8988T (cell line): Measurements from ENCODE around the gene SMARCA4.
"Not testable (repeated sequence)": the region's sequence is repeated elsewhere in the genome, so short reads cannot be mapped to it uniquely, and the experiment has no call there.

Source experiments
- DNase-seq: peaks from one replicate; pipeline ENCODE4 v3.0.0; 2011

SMARCA4 gene

DNA sequence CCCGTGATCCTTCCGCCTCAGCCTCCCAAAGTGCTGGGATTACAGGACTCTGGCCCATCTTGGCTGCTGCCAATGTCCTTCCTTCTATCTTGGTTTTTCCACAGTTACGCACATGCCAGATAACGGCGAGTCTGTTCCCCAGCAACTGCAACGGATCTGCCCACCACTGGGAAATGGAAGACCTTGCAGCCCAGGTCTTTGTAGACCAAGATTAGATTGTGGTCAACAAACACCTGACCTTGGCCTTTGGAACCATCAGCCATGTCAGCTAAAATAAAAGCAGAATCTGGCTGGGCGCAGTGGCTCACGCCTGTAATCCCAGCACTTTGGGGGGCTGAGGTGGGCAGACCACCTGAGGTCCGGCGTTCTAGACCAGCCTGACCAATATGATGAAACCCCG, 118.1 kb downstream of the SMARCA4 start:
- DNase-seq = no peak

GRCh38 chr19:11079999-11080398, 119.2 kb downstream of the SMARCA4 start:
- no peak for DNase-seq

- DNase-seq = no peak
Observed at GRCh38 chr19:11087870-11088505, 127.2 kb downstream of the SMARCA4 start.

DNA sequence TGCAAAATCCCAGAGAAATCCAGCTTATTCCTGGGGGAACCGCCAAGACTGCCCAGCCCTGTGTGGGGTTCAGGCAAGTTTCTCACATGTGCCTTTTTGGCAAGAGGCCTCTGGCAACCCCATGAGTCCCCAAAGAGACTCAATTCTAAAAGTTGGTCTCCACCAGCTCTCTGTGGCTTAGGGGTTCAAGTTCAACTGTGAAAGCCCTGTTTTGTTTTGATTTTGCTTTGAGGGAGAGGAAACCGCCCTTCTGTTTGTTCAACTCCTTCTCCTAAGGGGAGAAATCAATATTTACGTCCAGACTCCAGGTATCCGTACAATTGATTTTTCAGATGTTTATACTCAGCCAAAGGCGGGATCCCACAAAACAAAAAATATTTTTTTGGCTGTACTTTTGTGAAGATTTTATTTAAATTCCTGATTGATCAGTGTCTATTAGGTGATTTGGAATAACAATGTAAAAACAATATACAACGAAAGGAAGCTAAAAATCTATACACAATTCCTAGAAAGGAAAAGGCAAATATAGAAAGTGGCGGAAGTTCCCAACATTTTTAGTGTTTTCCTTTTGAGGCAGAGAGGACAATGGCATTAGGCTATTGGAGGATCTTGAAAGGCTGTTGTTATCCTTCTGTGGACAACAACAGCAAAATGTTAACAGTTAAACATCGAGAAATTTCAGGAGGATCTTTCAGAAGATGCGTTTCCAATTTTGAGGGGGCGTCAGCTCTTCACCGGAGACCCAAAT, 127.8 kb downstream of the SMARCA4 start:
- no peak for DNase-seq

DNA sequence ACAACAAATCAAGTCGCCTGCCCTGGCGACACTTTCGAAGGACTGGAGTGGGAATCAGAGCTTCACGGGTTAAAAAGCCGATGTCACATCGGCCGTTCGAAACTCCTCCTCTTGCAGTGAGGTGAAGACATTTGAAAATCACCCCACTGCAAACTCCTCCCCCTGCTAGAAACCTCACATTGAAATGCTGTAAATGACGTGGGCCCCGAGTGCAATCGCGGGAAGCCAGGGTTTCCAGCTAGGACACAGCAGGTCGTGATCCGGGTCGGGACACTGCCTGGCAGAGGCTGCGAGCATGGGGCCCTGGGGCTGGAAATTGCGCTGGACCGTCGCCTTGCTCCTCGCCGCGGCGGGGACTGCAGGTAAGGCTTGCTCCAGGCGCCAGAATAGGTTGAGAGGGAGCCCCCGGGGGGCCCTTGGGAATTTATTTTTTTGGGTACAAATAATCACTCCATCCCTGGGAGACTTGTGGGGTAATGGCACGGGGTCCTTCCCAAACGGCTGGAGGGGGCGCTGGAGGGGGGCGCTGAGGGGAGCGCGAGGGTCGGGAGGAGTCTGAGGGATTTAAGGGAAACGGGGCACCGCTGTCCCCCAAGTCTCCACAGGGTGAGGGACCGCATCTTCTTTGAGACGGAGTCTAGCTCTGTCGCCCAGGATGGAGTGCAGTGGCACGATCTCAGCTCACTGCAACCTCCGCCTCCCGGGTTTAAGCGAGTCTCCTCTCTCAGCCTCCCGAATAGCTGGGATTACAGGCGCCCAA, 128.6 kb downstream of the SMARCA4 start, which contains the start of gene LDLR:
TSS of gene LDLR (plus strand) at position 210 of the 760 bp plus-strand sequence. CDS start at position 296, 86 bp downstream.
- DNase-seq = peak; percentile 35

GRCh38 chr19:11090014-11090263, 129.1 kb downstream of the SMARCA4 start:
- not testable (repeated sequence) for DNase-seq

- peak; percentile 61 for DNase-seq
Observed at GRCh38 chr19:11090264-11090996, 129.6 kb downstream of the SMARCA4 start.

- DNase-seq = no peak
Observed at GRCh38 chr19:11090997-11091702, 130.3 kb downstream of the SMARCA4 start.

- no peak for DNase-seq
Observed at GRCh38 chr19:11091703-11092153, 130.9 kb downstream of the SMARCA4 start.

- no peak for DNase-seq
Observed at GRCh38 chr19:11092181-11092538, 131.3 kb downstream of the SMARCA4 start.

DNA sequence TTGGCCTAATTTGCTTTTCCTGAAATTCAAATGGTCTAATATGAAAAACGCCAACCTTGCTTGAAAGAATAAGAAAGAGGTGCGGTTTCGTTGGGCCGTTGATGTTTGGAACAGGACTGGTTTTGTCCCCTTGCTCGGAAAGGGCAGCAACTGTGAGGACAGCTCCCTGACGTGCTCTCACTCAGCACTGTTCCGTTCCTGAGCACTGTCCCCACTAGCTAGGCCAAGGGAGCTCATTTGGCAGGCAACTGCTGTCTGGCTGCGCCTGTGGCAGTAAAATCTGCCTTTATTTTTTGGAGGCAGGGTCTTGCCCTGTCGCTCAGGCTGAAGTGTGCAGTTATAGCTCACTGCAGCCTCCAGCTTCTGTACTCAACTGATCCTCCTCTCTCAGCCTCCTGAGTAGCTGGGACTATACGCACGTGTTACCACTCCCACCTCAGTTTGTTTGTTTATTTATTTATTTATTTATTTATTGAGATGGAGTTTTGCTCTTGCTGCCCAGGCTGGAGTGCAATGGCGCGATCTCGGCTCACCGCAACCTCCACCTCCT, 132.9 kb downstream of the SMARCA4 start:
- DNase-seq = no peak

- no peak for DNase-seq
Observed at GRCh38 chr19:11094520-11094894, 133.7 kb downstream of the SMARCA4 start.

- no peak for DNase-seq
Observed at GRCh38 chr19:11096210-11096841, 135.5 kb downstream of the SMARCA4 start.

DNA sequence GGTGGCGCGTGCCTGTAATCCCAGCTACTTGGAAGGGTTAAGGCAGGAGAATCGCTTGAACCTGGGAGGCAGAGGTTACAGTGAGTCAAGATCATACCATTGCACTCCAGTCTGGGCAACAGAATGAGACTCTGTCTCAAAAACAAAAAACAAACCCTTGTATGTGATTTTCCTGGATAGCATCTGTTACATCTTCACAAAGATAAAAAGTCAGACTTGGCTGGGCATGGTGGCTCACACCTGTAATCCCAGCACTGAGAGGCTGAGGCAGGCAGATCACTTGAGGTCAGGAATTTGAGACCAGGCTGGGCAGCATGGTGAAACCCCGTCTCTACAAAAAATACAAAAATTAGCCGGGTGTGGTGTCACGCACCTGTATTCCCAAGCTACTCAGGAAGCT, 136.5 kb downstream of the SMARCA4 start:
- DNase-seq = not testable (repeated sequence)

DNA sequence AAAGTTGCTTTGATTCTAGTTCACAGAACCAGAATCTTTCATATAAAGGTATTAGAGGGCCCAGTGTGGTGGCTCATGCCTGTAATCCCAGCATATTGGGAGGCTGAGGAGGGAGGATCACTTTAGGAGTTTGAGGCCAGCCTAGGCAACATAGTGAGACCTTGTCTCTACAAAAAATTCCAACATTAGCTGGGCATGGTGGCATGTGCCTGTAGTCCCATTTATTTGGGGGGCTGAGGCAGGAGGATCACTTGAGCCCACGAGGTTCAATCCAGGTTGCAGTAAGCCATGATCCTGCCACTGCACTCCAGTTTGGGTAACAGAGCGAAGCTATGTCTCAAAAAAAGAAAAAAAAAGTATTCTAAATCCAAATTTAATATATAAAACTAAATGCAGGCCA, 137.5 kb downstream of the SMARCA4 start:
- DNase-seq = no peak

- DNase-seq = no peak
Observed at GRCh38 chr19:11098861-11099260, 138.0 kb downstream of the SMARCA4 start.

- DNase-seq = no peak
Observed at GRCh38 chr19:11100049-11100448, 139.2 kb downstream of the SMARCA4 start.

- no peak for DNase-seq
Observed at GRCh38 chr19:11101057-11101456, 140.2 kb downstream of the SMARCA4 start.

GRCh38 chr19:11102944-11103343, 142.1 kb downstream of the SMARCA4 start:
- DNase-seq = no peak

DNA sequence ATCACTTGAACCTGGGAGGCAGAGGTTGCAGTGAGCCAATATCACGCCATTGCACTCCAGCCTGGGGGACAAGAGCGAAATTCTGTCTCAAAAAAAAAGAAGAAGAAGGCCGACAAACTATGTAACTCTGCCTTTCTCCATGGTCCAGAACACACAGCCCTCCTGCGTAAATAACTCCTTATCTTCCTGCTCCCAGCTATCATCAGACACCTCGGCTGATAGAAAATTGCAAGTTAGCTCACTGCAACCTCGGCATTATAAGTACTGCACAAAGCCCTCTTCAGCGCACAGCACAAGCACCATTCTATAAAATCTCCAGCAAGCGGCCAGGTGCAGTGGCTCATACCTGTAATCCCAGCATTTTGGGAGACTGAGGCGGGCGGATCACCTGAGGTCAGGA, 142.8 kb downstream of the SMARCA4 start:
- DNase-seq = not testable (repeated sequence)

DNA sequence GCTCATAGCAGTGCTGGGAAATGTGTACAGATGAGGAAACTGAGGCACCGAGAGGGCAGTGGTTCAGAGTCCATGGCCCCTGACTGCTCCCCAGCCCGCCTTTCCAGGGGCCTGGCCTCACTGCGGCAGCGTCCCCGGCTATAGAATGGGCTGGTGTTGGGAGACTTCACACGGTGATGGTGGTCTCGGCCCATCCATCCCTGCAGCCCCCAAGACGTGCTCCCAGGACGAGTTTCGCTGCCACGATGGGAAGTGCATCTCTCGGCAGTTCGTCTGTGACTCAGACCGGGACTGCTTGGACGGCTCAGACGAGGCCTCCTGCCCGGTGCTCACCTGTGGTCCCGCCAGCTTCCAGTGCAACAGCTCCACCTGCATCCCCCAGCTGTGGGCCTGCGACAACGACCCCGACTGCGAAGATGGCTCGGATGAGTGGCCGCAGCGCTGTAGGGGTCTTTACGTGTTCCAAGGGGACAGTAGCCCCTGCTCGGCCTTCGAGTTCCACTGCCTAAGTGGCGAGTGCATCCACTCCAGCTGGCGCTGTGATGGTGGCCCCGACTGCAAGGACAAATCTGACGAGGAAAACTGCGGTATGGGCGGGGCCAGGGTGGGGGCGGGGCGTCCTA, 144.3 kb downstream of the SMARCA4 start:
- DNase-seq = no peak
